HG03575 (cell line): ENCODE data around the gene SCAF8.
"Not testable (repeated sequence)": the region's sequence is repeated elsewhere in the genome, so short reads cannot be mapped to it uniquely, and the experiment has no call there.

Source experiments
- ATAC-seq: cut with Tn5 transposase; IDR thresholded peaks from one replicate; pipeline ENCODE4 v1.9.1; 2021; ENCODE audit not compliant: unreplicated experiment, insufficient number of reproducible peaks, low FRiP score; ENCODE audit errors: extremely low read depth

The SCAF8 gene

GRCh38 chr6:154765273-154765672 is 32.1 kb downstream of the SCAF8 start:
- ATAC-seq, result no peak

GRCh38 chr6:154766288-154766687 is 33.1 kb downstream of the SCAF8 start:
- ATAC-seq, result no peak

GRCh38 chr6:154767003-154767723 is 33.9 kb downstream of the SCAF8 start:
- ATAC-seq, result no peak

- ATAC-seq, result no peak
Observed at GRCh38 chr6:154768280-154768679, 35.1 kb downstream of the SCAF8 start.

GRCh38 chr6:154773610-154774089 is 40.4 kb downstream of the SCAF8 start:
- peak; percentile 98 for ATAC-seq

GRCh38 chr6:154779157-154779556 is 45.9 kb downstream of the SCAF8 start:
- not testable (repeated sequence) for ATAC-seq

GRCh38 chr6:154782193-154782592 is 49.0 kb downstream of the SCAF8 start:
- ATAC-seq, result no peak

- no peak for ATAC-seq
Observed at GRCh38 chr6:154783229-154783628, 50.0 kb downstream of the SCAF8 start.

GRCh38 chr6:154785075-154785474 is 51.9 kb downstream of the SCAF8 start:
- ATAC-seq, result no peak

- ATAC-seq, result no peak
Observed at GRCh38 chr6:154786144-154786868, 53.1 kb downstream of the SCAF8 start.

- no peak for ATAC-seq
Observed at GRCh38 chr6:154791556-154792317, 58.5 kb downstream of the SCAF8 start.

- ATAC-seq, result no peak
Observed at GRCh38 chr6:154792325-154792724, 59.1 kb downstream of the SCAF8 start.

GRCh38 chr6:154792761-154793160 is 59.5 kb downstream of the SCAF8 start:
- ATAC-seq, result no peak

- ATAC-seq, result no peak
Observed at GRCh38 chr6:154796484-154796883, 63.3 kb downstream of the SCAF8 start.

- no peak for ATAC-seq
Observed at GRCh38 chr6:154797857-154798256, 64.6 kb downstream of the SCAF8 start.

- ATAC-seq, result no peak
Observed at GRCh38 chr6:154800338-154800737, 67.1 kb downstream of the SCAF8 start.

GRCh38 chr6:154805288-154805911 is 72.2 kb downstream of the SCAF8 start:
- no peak for ATAC-seq

- no peak for ATAC-seq
Observed at GRCh38 chr6:154806804-154807203, 73.6 kb downstream of the SCAF8 start.

GRCh38 chr6:154811663-154812062 is 78.4 kb downstream of the SCAF8 start:
- ATAC-seq, result not testable (repeated sequence)
